ENCODE data around the gene LRP8.
A peak's percentile ranks its signal among the peaks of the same experiment; 100 is the strongest.

Gene LRP8

DNA sequence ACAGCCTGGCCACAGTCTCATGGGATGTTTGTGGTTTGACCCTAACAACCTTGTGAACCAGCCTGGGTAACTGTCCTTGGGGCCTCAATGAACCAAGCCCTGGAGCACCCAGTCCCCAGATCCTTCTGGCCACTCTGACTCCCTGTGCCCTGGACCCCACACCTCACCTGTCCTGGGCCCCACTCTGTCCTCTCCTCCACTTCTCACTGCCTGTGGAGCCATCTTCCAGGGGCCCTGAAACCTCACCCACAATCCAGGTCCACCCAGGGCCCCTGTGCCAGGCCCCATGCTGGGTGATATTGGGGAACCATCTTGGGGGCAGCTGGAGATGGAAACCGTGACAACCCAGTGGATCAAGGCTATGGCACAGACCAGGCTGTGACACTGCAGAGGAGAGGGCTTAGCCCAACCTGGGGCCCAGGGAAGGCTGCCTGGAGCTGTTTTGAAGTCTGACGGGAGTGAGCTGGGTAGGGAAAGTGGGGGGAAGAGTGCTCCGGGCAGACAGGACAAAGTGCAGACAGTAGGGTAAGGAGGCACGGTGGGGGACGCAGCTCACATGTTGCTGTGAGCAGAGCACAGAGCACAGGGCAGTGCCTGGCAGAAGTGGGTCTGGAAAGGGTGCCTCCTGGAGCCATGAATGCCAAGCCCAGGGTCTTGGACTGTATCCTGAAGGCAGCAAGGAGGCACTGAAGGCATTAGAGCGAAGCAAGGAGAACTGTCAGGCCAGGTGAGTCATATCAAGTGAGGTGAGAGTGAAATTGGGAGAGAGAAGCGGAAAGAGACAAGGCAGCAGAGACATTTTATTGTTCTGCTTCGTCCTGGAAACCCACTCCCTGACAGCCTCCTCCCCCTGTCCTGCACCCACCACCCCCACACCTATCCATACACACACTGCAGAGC, 12.1 kb upstream of the LRP8 start:
- DNase-seq (ENCODE audit: low spot score) = peak; percentile 35

DNA sequence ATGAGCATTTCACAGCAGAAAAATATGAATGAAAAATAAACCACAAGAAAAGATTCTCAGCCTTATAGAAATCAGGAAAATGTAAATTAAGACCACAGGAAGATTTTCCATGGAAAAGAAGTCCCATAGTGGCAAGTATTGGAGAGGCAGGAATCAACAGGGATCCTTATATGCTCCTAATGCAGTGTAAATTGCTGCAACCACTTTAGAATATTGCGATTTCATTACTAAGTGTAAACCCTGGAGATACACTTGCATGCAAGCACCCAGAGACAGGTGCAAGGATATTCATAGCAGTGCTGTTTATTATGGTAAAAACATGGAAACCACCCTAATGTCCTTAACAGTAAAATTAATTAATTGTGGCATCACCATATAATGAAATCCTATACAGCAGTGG, 10.6 kb upstream of the LRP8 start:
- no peak for DNase-seq (ENCODE audit: low spot score)

DNA sequence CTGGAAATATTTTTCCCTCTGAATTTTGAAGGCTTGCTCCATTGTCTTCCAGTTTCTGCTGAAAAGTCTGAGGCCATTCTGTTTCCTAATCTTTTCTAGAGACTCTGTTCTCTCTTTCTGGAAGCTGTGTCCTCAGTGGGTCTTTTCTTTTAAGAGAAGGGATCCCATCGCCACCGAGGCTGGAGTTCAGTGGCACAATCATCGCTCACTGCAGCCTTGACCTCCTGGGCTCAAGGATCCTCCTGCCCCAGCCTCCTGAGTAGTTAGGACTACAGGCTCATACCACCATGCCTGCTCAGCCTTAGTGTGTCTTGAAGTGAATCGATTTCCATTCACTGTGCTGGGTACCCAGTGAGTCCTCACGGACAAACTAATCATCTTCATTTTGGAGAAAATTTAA, 9.6 kb upstream of the LRP8 start:
- DNase-seq (ENCODE audit: low spot score) = no peak

DNA sequence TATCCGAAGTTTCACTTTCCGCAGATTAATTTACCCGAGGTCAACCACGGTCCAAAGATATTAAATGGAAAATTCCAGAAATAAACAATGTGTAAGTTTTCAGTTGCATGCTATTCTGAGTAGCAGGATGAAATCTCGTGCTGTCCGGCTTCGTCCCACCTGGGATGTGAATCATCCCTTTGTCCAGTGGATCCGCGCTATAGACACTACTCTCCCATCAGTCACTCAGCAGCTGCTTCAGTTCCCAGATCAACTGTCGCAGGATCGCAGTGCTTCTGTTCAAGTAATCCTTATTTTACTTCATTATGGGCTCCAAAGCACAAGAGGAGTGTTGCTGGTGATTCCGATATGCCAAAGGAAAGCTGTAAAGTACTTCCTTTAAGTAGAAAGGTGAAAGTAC, 8.3 kb upstream of the LRP8 start:
- DNase-seq (ENCODE audit: low spot score) = peak; percentile 26

DNA sequence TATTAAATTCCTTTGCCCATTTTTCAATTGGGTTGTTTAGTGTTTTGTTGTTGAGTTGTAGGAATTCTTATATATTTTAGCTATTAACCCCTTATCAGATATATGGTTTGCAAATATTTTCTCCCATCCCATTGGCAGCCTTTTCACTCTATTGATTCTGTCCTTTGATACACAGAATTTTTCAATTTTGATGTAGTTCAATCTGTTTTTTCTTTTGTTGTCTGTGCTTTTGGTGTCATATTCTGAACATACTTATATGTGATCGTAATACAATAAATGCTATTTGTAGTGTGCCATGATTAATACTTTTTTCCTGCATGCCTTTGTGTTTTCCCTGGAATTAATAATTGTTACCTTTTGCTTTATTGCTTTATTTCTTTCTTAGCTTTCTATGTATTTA, 7.8 kb upstream of the LRP8 start:
- no peak for DNase-seq (ENCODE audit: low spot score)

DNA sequence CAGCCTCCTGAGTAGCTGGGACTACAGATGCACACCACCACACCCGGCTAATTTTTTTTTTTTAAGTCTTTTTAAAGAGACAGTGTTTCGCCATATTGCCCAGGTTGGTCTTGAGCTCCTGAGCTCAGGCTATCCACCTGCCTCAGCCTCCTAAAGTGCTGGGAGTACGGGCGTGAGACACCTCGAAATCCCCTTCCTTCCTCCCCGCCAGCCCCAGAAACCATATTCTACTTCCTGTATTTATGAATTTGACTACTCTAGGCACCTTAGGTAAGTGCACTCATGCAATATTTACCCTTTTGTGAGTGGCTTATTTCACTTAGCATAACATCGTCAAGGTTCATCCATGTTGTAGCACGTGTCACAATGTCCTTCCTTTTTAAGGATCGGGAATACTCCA, 6.9 kb upstream of the LRP8 start:
- DNase-seq (ENCODE audit: low spot score) = peak; percentile 22

DNA sequence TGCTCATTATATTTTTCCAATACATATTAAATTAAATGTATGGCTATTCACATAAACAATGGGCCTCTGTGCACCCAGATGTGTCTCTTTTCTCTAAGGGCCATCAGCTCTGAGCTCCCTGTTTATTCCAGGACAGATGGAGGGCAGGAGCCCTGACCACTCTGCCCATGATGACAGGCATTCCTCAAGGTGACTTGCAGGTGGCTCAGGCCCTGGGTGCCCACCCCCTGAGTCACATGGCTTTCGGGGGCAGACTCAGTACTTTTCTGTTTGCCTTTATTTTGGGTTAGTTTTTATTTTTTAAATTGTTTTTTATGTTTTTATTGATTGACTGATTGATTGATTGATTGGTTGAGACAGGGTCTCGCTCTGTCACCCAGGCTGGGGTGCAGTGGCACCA, 6.4 kb upstream of the LRP8 start:
- DNase-seq (ENCODE audit: low spot score) = no peak

DNA sequence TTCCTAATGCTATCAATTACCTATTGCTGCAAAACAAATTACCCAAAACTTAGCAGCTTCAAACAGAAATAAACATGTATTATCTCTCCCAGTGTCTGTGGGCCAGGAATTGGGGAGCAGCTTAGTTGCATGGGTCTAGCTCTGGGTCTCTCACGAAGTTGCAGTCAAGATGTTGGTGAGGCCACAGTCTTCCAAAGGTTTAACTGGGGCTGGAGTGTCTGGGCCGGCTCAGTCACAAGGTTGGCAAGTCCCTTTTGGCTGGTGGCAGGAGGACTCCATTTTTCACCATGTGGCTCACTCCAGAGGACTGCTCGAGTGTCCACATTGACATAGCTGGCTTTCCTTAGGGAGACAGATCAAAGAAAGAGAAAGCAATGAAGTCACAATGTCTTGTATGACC, 5.0 kb upstream of the LRP8 start:
- peak; percentile 43 for DNase-seq (ENCODE audit: low spot score)

DNA sequence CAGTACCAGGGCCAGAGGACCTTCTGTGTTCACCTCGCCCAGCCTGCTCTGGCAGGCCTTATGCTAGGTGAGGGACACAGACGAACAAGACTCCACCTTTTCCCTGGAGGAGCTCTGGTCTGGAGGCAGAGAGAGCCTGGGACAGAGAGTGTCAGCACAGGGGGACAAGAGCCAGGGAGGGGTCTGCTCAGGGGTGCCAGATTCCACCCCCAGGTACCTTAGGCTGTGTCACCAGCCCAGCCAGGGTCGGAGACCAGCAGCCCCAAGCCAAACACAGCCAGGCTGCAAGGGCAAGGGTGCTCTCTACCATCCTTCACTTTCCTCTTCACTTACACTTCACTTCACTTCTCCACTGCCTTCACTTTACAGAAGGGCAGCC, 4.3 kb upstream of the LRP8 start:
- peak; percentile 29 for DNase-seq (ENCODE audit: low spot score)

DNA sequence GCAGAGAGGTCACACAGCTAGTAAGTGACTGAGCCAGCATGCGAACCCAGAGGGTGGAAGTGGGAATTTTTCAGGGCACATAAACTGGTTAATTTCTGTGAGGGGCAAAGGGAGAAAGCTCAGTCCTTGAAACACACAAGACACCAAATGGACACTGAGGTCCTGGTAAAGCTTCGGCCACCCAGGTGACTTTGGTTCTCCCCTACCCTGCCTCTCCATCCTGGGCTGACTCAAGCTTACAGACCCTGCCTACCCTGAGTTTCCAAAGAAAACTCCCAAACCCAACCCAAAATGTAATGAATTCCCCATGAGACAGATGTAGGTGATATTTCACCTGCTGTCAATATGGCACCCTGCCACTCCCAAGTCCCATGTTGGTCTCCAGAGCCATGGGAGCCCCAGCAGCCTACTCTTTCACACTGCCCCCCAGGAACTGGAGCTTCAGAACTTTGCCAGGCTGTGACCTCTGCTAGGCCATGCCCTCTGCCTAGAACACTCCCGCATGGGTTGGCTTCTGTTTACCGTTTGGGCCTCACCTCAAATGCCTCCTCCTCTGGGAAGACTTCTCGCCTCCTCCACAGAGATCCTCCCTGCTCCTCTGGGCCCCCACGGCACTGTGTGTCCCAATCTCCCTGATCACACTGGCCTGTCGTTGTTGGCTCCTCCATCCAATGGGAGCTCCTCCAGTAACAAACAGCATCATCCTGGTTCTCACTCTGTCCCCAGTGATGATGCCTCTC, 3.7 kb upstream of the LRP8 start:
- no peak for DNase-seq (ENCODE audit: low spot score)

DNA sequence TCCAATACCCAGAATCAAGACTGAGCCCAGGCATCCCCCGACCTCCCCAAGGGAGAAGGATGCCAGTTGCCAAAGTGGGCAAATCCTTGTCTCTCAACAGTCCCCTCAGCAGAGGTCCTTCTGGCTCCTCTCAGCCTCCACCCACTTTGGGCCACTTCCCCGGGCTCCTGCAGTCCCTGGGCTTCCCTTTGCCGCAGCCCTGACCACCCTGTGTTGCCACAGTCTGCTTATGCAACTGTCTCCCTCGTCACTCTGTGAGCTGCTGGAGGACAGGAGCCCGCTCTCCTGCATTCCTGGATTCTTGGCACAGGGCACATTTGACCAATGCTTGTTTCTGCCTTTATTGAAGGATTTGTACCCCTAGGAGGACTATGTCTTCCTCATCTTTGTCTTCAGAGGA, 2.9 kb upstream of the LRP8 start:
- DNase-seq (ENCODE audit: low spot score) = no peak

DNA sequence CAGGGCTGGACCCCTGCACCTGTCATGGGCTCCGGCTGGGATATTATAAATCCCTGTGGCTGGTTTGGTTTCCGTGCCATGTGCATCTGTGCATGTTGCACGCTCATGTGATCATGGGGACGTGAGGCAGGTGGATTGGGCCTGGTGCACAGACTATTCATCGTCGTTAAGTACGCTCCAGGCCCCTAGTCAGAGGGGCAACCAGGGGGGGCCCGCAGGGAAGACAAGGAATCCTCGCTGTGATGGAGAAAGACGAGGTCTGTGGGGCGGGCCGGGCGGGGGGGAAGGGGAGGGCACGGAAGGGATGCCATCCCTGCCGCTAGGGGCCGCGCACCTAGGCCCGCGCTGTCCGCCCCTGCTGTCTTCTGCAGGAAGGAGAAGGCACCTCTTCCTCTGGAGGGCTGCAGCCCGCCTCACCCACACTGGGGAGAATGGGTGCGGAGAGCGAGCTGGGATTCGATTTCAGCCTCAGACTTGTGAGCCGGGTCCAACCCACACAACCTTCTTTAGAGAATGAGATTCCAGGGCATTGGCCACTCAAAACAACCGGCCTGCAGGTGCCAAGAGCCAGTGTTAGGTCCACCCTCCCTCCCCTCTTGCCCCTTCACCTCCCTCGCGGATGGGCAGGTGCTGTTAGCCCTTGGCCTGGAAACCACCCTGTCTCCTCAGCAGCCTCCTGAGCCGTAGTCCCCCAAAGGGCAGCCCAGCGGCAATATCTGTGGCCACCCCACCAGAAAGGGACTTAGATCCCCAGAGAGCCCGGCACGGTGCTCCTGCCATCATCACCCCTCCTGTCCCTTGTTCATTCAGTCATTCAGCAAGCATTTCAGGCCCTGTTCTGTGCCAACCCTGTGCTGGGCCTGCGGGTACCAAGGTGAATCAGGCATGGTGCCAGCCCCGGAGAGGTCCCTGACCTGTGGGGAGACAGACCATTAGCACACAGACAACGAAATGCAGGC, 950 bp upstream of the LRP8 start:
- DNase-seq (ENCODE audit: low spot score) = peak; percentile 64

DNA sequence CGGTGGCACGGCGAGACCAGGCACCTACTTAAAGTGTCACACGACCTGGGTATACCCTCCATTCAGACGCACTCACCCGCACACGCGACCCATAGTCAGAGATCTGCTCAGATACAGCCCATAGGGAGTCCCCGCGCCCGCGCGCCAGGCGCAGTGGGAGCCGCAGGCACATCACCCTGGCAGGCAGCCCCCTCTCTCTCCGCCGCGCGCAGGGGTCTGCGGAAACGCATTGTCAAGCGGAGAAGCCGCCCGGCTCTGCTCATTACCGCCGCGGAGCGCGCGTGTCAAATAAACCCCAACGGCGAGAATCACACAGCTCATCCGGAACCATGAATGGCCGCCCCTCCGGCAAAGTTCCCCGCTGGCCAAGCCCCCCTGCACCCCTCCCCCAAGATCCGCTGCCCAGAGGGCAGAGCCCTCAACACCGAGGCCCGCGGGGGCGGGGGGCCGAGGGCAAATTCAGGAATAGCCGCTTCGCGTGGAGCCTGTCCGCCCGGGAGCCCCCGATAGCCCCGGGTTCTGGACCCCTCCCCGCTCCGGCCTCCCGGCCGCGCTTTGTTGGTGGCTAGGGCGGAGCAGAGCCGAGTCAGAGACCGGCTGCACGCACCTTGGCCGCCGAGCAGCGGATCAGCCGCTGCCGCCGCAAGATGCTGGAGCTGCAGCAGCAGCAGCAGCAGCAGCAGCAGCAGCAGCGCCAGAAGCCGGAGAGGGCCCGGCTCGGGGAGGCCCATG, 522 bp downstream of the LRP8 start:
- DNase-seq (ENCODE audit: low spot score) = peak; percentile 74

DNA sequence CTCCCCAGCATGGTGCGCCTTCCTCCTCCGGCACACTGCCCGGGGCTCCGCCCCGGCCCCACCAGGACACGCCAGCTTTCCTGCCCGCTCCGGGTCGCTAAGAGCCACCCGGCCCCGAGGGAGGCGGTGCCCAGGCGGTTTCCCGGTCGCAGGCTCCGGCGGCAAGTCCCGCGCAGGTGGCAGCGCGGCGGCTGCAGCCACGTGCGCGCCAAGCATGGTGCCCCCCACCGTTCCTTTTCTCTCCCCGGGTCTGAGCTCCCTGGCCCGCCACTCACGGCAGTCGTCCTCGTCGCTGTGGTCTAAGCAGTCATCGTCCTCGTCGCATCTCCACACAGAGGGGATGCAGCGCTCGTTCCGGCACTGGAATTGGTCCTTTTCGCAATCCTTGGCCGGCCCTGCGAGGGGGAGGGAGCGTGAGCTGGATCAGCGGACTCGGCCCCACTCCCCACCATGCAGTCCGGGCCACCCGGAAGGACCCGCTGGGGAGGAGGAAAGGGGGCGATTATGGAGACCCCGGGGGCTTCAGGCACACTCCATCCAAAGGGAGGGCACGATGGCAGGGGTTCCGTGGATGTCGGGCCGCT, 1.2 kb downstream of the LRP8 start:
- DNase-seq (ENCODE audit: low spot score) = peak; percentile 71

DNA sequence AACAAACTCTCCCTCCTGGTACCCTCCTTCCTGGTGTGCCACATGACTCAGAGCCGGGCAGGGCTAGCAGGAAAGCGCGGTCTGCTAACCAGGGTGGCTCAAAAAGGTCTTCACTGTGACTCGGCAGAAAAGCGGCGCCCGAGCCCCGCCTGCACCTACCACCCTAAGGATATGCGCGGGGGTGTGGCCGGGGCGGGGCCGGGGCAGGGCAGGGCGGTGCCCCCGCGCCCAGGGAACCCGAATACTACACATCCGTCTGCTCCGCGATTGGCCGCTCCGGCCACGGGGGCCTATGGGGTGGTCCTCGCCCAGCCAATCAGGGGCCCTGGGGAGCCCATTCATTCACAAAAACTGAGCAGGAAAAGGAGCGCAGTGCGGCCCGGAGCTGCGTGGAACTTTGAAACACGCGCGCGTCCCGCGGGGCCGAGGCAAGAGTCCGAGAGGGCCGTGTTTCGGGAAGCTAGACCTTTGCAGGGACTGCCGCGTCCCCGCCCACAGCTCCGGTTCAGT, 1.7 kb downstream of the LRP8 start:
- peak; percentile 96 for DNase-seq (ENCODE audit: low spot score)

DNA sequence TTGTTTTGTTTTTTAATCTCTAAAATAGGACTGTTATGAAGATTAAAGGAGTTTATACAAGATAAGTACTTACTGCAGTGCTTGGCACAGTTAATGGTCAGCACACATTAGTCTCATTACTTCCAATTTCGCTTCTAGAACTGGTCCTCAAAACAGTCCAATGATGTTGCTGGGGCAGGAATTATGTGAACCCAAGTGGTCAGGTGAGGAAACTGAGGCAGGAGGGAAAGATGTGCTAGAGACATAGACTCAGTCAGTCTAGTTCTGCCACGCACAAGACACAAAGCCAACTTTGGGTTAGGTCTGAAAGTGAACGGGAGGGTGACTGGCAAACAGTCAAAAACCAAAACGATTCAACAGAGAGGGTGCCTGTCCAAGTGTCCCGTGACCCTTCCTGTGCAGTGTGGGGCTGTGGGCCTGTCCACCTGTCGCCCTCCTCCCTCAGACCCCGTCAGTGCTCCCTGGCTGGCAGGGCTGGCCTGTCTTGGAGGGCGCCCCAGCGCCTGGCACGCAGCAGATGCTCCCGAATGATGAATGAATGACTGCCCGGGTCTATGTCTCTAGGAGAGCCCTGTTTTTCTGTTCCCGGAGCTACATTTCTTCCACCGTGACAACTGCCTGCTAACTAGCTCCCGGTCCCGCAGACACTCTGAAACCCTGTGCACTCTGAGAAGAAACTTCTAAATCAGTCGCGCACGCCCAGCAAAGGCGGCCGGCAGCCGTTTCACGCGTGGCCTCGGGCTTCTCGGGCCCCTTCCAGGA, 2.4 kb downstream of the LRP8 start:
- DNase-seq (ENCODE audit: low spot score) = no peak

DNA sequence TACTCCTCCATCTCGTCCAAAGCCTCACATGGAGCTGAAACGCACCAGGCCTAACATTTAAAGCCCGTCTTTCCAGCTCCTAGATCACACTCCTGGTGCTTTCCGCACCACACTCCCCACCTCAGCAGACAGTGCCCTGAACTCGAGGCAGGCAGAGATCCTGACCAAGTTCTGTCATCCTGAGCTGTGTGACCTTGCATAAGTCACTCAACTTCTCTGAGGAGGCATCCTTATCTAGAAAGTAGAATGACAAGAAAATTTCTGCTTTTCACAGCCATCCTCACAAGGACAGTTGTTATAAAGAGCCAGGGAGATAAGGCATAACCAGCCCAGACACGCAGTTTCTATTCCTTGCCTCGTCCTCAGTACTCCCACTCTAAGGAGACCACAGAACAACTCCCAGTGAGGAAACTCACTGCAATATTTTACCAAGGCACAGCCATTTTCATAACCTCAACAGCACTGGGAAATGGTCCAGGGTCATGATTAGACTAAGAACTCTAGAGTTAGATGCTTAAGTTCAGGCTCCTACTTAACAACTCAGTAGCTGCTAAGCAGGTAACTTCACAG, 3.1 kb downstream of the LRP8 start:
- DNase-seq (ENCODE audit: low spot score) = no peak

DNA sequence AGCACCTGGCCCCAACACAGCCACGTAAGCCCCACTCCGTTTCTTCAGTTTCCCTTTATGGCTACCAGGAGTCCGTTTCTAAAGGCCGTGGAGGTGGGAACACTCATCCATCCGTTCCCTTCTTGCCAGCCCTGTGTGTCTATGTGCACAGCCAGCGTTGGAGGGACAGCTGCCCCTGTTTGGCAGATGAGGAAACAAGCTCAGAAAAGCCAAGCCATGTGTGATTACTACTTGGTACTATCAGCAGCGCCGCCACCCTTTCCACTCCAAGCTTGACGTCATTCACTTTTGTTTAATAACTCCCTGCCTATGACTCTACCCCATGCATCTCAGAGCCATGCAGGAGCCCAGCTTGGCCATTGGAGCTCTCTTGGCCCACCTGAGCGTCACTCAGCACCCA, 3.5 kb downstream of the LRP8 start:
- DNase-seq (ENCODE audit: low spot score) = no peak

DNA sequence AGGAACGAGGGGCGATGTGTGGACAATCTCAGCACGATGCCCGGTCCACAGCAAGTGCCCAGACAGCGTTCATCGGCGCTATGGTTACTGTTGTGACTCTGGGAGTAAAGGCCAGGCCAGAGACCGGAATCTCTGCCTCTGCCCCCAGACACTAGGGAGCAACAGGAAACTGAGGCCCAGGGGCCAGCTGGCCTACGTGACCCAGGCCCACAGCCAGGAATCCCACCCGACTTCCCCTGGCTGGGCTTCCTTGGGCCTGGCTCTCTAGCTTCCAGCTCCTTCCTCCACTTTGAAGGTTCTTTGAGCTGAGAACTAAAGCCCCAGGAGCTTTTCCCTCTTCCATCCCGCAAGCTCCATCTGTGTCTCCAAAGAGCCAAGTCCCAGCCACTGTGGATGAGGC, 4.6 kb downstream of the LRP8 start:
- DNase-seq (ENCODE audit: low spot score) = no peak
